A549 (cell line): ENCODE data around the gene POLE2. TPM values are rescaled to one million over a fixed set of nuclear protein-coding genes. Genes with fewer than 3 reads are reported as not detected.

Source experiments
- ATAC-seq, 2 experiments: fragments of 200-7000 bp in 1 of 2; fragments of >200 bp in 1 of 2; cut with Nextera tagmentation in 1 of 2; cut with Tn5 transposase in 1 of 2; 3 replicates each; pipeline versions ENCODE4 v1.8.0 to v1.9.1; 2018 to 2020; ENCODE audit warnings: mild to moderate bottlenecking in 1 of 2, moderate library complexity in 1 of 2
- CTCF ChIA-PET: fragments of 300-600 bp; sonication (Branson Sonifier 250); formaldehyde crosslinking; extraction: SDS; loops from one replicate; lab custom pipeline; 2021; ENCODE audit warnings: antibody characterized with exemption, inconsistent platforms; lab: Yijun Ruan, JAX
- POLR2A ChIA-PET: fragments of 350-600 bp; formaldehyde crosslinking; extraction: SDS; loops from one replicate; lab custom pipeline; 2021; ENCODE audit warnings: antibody characterized with exemption, inconsistent platforms; lab: Yijun Ruan, JAX
- DNase-seq, 2 experiments: peaks; one replicate each; pipeline versions ENCODE4 v3.0.0 to v3.0.0-alpha.2; 2011 to 2016; ENCODE audit warnings: low read depth in 1 of 2, low spot score in 1 of 2
- FAIRE-seq: peaks from 2 replicates; lab custom pipeline; 2011; peaks lifted over from hg19 to GRCh38; lab: Jason Lieb, UNC
- H3K27ac ChIP-seq, 2 experiments: fragments of >200 bp; sonication (Bioruptor Twin); formaldehyde crosslinking; 3 replicates each; pipeline ENCODE4 v1.5.1; 2016 to 2017
- H3K4me1 ChIP-seq: fragments of >200 bp; sonication (Bioruptor Twin); formaldehyde crosslinking; 3 replicates; pipeline ENCODE4 v1.6.1; 2016
- H3K4me2 ChIP-seq: fragments of >200 bp; sonication (Bioruptor Twin); formaldehyde crosslinking; 3 replicates; pipeline ENCODE4 v1.6.1; 2016
- H3K4me3 ChIP-seq: fragments of >200 bp; sonication (Bioruptor Twin); formaldehyde crosslinking; 3 replicates; pipeline ENCODE4 v1.5.1; 2016
- H3K9me3 ChIP-seq: fragments of >200 bp; sonication (Bioruptor Twin); formaldehyde crosslinking; 3 replicates; pipeline ENCODE4 v1.6.1; 2016
- BHLHE40 ChIP-seq: IDR thresholded peaks from 2 replicates; pipeline ENCODE4 v1.6.1; 2012; ENCODE audit warnings: low read depth, low read length, inconsistent platforms
- CEBPB ChIP-seq, 2 experiments: fragments of >200 bp in 1 of 2; sonication (Bioruptor Twin) in 1 of 2; formaldehyde crosslinking in 1 of 2; IDR thresholded peaks; 2 replicates each; pipeline ENCODE4 v1.6.1; 2012 to 2016
- EP300 ChIP-seq, 2 experiments: fragments of >200 bp; sonication (Bioruptor Twin); formaldehyde crosslinking; IDR thresholded peaks; 2 replicates in 1 of 2; 3 replicates in 1 of 2; pipeline ENCODE4 v1.6.1; 2016 to 2017
- FOSB ChIP-seq: fragments of 250-450 bp; sonication (Bioruptor Pico); IDR thresholded peaks from 2 replicates; pipeline ENCODE4 v1.5.0; 2020; ENCODE audit warnings: mild to moderate bottlenecking, moderate library complexity
- FOXS1 ChIP-seq: fragments of 250-450 bp; sonication (Bioruptor Pico); IDR thresholded peaks from 2 replicates; pipeline ENCODE4 v1.5.0; 2020; ENCODE audit warnings: mild to moderate bottlenecking, moderate library complexity
- HOXA7 ChIP-seq: fragments of 250-450 bp; sonication (Bioruptor Pico); IDR thresholded peaks from 2 replicates; pipeline ENCODE4 v1.5.0; 2020; ENCODE audit warnings: mild to moderate bottlenecking, moderate library complexity
- HOXB5 ChIP-seq: fragments of 250-450 bp; sonication (Bioruptor Pico); IDR thresholded peaks from 2 replicates; pipeline ENCODE4 v1.5.0; 2020; ENCODE audit warnings: mild to moderate bottlenecking, moderate library complexity
- KDM1A ChIP-seq: fragments of 200-600 bp; sonication (generic); IDR thresholded peaks from 2 replicates; pipeline ENCODE4 v1.6.1; 2016; ENCODE audit warnings: low read depth, mild to moderate bottlenecking
- KDM5A ChIP-seq: fragments of 200-600 bp; sonication (generic); IDR thresholded peaks from 2 replicates; pipeline ENCODE4 v1.6.1; 2016; ENCODE audit warnings: antibody characterized with exemption, mild to moderate bottlenecking
- MAZ ChIP-seq: fragments of 150-350 bp; IDR thresholded peaks from 2 replicates; pipeline ENCODE4 v1.6.1; 2014; ENCODE audit warnings: antibody characterized with exemption, low read depth, low read length, borderline replicate concordance
- PHF8 ChIP-seq: fragments of 200-600 bp; sonication (generic); IDR thresholded peaks from 2 replicates; pipeline ENCODE4 v1.6.1; 2016; ENCODE audit warnings: low read depth, mild to moderate bottlenecking, antibody characterized with exemption, moderate library complexity, borderline replicate concordance
- SMC3 ChIP-seq: fragments of >200 bp; sonication (Bioruptor Twin); formaldehyde crosslinking; IDR thresholded peaks from 3 replicates; pipeline ENCODE4 v1.6.1; 2018; ENCODE audit warnings: inconsistent platforms
- SREBF2 ChIP-seq: fragments of 450-650 bp; IDR thresholded peaks from 2 replicates; pipeline ENCODE4 v1.6.1; 2014; ENCODE audit warnings: mild to moderate bottlenecking, moderate library complexity
- TFCP2L1 ChIP-seq: fragments of 250-450 bp; sonication (Bioruptor Pico); IDR thresholded peaks from 2 replicates; pipeline ENCODE4 v1.5.0; 2021; ENCODE audit warnings: mild to moderate bottlenecking
- ZC3H11A ChIP-seq: fragments of 450-650 bp; IDR thresholded peaks from 2 replicates; pipeline ENCODE4 v1.6.1; 2014; ENCODE audit warnings: antibody characterized with exemption, mild to moderate bottlenecking
- ZNF302 ChIP-seq: fragments of 250-450 bp; sonication (Bioruptor Pico); IDR thresholded peaks from 2 replicates; pipeline ENCODE4 v1.9.0; 2021; ENCODE audit warnings: inconsistent platforms, mild to moderate bottlenecking, moderate library complexity
- ZSCAN20 ChIP-seq: fragments of 250-450 bp; sonication (Bioruptor Pico); IDR thresholded peaks from 2 replicates; pipeline ENCODE4 v1.8.0; 2022; ENCODE audit warnings: mild to moderate bottlenecking, moderate library complexity
- WGBS: methylation state at CpG from one replicate; pipeline ENCODE4 v1.1.6; 2017; ENCODE audit errors: missing lambda C conversion rate; 5-methylcytosine and 5-hydroxymethylcytosine counted together
- polyA plus RNA-seq, 4 experiments: library from polyadenylated mRNA; depleted of rRNA in 3 of 4; stranded (reverse); fragments of >200 nt; fragmentation: RNase III in 1 of 4; extraction: RNeasy Plus Mini Kit Qiagen cat#74134 plus additional on column Dnase treatment in 1 of 4; gene quantifications; 2 replicates in 3 of 4; 3 replicates in 1 of 4; pipeline ENCODE4 v1.2.3, GENCODE V29; 2011 to 2017
- TF ChIP-seq, protein P1 (sequence below): fragments of 250-450 bp; sonication (Bioruptor Pico); IDR thresholded peaks from 2 replicates; pipeline ENCODE4 v1.5.0; 2020; ENCODE audit warnings: low read depth, mild to moderate bottlenecking, moderate library complexity
- TF ChIP-seq, protein P2 (sequence below): fragments of >200 bp; sonication (Bioruptor Twin); formaldehyde crosslinking; IDR thresholded peaks from 3 replicates; pipeline ENCODE4 v1.5.1; 2016
- TF ChIP-seq, protein P3 (sequence below): fragments of >200 bp; sonication (Bioruptor Twin); formaldehyde crosslinking; IDR thresholded peaks from 3 replicates; pipeline ENCODE4 v1.6.1; 2016
- TF ChIP-seq, protein P4 (sequence below): fragments of 250-450 bp; sonication (Bioruptor Pico); IDR thresholded peaks from 2 replicates; pipeline ENCODE4 v1.5.0; 2021; ENCODE audit warnings: mild to moderate bottlenecking, moderate library complexity, borderline replicate concordance

The POLE2 gene
- polyA plus RNA-seq, 2 of the 4 experiments (the other 2 are of a cell fraction) = 20.2 to 28.1 TPM

DNA sequence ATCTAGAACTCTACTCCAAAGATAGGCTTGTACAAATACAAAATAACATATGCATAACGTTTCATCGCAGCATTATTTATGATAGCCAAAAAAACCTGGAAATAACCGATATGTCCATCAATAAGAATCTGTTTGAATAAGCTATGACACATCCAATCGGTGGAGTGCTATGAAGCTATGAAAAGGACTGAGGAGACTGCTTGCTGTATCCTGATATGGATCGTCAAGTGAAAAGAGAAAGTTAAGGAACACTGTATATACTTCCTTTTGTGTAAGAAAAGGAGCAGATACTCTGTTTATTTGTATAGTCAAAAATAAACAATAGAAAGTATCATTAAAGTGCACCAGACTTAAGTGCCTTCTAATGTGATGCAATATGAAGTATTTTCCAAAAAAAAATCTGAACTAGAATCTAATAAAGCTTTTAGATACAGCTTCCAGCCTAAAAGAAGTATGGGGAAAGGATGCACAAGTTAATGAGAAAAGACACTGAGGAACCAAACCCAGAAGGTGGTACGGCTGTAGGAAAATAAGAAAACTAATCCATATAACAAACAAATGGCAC, 4.3 kb upstream of the POLE2 start:
- Histone ChIP-seq H3K27ac (peak overlapping the region; percentile 71 to 90), H3K4me2 (peak overlapping the region; percentile 65)
- FAIRE-seq (no peak), DNase-seq (no peak)
- TF ChIP-seq, protein P1, sequence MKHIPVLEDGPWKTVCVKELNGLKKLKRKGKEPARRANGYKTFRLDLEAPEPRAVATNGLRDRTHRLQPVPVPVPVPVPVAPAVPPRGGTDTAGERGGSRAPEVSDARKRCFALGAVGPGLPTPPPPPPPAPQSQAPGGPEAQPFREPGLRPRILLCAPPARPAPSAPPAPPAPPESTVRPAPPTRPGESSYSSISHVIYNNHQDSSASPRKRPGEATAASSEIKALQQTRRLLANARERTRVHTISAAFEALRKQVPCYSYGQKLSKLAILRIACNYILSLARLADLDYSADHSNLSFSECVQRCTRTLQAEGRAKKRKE (CRISPR knock-in tag) = no peak
- TF ChIP-seq HOXB5 (CRISPR knock-in tag) (no peak), SMC3 (no peak), EP300 (IDR thresholded peaks at IDR 0.05) (no peak), PHF8 (no peak), CEBPB (IDR thresholded peaks at IDR 0.05) (no peak), HOXA7 (CRISPR knock-in tag) (no peak), KDM1A (no peak), TFCP2L1 (CRISPR knock-in tag) (no peak), BHLHE40 (no peak), KDM5A (no peak), ZSCAN20 (CRISPR knock-in tag) (no peak), ZC3H11A (no peak)
- TF ChIP-seq, protein P2, sequence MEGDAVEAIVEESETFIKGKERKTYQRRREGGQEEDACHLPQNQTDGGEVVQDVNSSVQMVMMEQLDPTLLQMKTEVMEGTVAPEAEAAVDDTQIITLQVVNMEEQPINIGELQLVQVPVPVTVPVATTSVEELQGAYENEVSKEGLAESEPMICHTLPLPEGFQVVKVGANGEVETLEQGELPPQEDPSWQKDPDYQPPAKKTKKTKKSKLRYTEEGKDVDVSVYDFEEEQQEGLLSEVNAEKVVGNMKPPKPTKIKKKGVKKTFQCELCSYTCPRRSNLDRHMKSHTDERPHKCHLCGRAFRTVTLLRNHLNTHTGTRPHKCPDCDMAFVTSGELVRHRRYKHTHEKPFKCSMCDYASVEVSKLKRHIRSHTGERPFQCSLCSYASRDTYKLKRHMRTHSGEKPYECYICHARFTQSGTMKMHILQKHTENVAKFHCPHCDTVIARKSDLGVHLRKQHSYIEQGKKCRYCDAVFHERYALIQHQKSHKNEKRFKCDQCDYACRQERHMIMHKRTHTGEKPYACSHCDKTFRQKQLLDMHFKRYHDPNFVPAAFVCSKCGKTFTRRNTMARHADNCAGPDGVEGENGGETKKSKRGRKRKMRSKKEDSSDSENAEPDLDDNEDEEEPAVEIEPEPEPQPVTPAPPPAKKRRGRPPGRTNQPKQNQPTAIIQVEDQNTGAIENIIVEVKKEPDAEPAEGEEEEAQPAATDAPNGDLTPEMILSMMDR = no peak
- TF ChIP-seq, all 56 proteins: peak for 0
- peaks cover 19% of the 10 kb centered on the region; the same call in 1 of the 3 replicates for H3K4me1 ChIP-seq
- ChIA-PET POLR2A (interaction anchor here (0.5 to 4.4 kb wide), 2 partner anchors 22 to 76 kb away, joined by 3 to 39 read pairs; partner anchors contain the start of gene KLHDC2), CTCF (interaction anchor here (1.4 kb wide), 1 partner anchor 160 kb away, joined by 4 read pairs; the partner anchor contains the start of gene NEMF)
- H3K4me3 ChIP-seq = peak overlapping the region; percentile 53
- whole genome bisulfite sequencing = 51% methylated on average over 6 of the region's 6 CpGs
- no peak for ATAC-seq
- no peaks in the 10 kb centered on the region for H3K9me3 ChIP-seq

DNA sequence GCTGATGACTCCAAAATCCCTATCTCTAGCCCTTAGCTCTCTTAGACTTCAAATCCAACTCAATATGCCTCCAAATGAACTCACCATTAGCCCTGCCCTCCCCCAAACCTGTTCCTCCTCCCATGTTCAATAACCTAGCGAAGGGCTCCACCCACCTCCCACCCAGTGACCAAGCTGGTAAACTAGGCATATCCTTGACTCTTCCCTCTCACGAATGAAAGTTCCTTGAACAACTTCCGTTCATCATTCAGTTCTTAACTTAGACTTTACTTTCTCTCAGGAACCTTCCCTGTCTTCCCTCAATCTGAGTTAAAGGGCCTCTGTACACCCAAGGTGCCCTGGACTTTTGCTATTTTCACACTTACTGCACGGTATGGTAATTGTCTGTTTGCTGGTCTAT, 3.0 kb upstream of the POLE2 start:
- TF ChIP-seq FOSB (CRISPR knock-in tag) (no peak), TFCP2L1 (CRISPR knock-in tag) (no peak), MAZ (no peak), KDM1A (no peak), FOXS1 (no peak), ZNF302 (no peak), SREBF2 (no peak)
- TF ChIP-seq, protein P1 (CRISPR knock-in tag) = no peak
- TF ChIP-seq, protein P3, sequence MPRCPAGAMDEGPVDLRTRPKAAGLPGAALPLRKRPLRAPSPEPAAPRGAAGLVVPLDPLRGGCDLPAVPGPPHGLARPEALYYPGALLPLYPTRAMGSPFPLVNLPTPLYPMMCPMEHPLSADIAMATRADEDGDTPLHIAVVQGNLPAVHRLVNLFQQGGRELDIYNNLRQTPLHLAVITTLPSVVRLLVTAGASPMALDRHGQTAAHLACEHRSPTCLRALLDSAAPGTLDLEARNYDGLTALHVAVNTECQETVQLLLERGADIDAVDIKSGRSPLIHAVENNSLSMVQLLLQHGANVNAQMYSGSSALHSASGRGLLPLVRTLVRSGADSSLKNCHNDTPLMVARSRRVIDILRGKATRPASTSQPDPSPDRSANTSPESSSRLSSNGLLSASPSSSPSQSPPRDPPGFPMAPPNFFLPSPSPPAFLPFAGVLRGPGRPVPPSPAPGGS = no peak
- TF ChIP-seq, protein P4, sequence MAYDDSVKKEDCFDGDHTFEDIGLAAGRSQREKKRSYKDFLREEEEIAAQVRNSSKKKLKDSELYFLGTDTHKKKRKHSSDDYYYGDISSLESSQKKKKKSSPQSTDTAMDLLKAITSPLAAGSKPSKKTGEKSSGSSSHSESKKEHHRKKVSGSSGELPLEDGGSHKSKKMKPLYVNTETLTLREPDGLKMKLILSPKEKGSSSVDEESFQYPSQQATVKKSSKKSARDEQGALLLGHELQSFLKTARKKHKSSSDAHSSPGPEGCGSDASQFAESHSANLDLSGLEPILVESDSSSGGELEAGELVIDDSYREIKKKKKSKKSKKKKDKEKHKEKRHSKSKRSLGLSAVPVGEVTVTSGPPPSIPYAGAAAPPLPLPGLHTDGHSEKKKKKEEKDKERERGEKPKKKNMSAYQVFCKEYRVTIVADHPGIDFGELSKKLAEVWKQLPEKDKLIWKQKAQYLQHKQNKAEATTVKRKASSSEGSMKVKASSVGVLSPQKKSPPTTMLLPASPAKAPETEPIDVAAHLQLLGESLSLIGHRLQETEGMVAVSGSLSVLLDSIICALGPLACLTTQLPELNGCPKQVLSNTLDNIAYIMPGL (CRISPR knock-in tag) = no peak
- POLR2A ChIA-PET = interaction anchor here (4.4 kb wide), 1 partner anchor 77 kb away, joined by 39 read pairs; the partner anchor contains the start of gene KLHDC2
- CTCF ChIA-PET = interaction anchor here (1.8 kb wide), 1 partner anchor 76 kb away, joined by 6 read pairs; no protein-coding TSS in a partner anchor
- no peaks in the 10 kb centered on the region for H3K9me3 ChIP-seq
- FAIRE-seq (no peak), ATAC-seq (no peak), DNase-seq (peak in 1 of 2 experiments; percentile 15)
- whole genome bisulfite sequencing = 61% methylated on average over 4 of the region's 4 CpGs
- H3K4me1 ChIP-seq = peaks cover 23% of the 10 kb centered on the region; the same call in 1 of the 3 replicates
- peak overlapping the region; percentile 27; the same call in 1 of the 3 replicates for H3K4me2 ChIP-seq
- H3K4me3 ChIP-seq = no peak overlapping the region
- H3K27ac ChIP-seq = no peak overlapping the region
